ENCODE results near the gene INPP1.

INPP1 gene

DNA sequence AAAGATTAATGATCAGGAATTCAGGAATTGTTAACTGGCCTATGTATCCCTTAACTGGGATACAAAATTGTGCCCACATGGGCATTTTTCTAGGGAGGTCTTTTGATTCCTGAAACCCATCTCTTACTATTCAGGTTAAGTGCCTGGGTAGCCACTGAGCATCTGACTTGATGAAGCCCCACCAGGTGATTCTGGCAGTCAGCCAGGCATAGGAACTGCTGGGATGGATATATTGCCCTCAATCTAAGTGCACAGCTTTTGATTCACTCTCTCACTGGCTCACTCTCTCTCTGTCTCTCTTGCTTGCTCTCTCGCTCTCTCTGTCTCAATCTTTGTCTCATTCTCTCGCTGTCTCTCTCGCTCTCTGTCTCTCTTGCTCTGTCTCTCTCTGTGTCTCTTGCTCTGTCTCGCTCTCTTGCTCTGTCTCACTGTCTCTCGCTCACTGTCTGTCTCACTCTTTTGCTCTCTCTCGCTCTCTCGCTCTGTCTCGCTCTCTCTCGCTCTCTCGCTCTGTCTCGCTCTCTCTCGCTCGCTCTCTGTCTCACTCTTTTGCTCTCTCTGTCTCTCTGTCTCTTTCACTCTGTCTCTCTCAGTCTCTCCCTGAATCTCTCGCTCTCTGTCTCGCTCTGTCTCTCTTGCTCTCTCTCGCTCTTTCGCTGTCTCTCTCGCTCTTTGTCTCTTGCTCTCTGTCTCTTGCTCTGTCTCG lies 22.3 kb downstream of the INPP1 start:
- DNase-seq = no peak

DNA sequence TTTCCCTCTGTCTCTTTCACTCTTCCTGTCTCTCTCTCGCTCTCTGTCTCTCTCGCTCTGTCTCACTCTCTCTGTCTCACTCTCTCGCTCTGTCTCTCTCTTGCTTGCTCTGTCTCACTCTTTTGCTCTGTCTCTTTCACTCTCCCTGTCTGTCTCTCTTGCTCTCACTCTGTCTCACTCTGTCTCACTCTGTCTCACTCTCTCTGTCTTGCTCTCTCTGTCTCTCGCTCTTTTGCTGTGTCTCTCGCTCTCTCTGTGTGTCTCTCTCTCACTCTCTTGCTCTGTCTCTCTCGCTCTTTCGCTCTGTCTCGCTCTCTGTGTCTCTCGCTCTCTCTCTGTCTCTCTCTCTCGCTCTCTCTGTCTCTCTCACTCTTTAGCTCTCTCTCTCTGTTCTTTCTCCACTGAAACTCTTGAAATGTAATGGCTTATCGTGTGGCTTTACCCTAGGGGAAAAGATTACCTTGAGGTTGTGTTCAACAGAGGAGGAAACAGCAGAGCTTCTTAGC lies 22.9 kb downstream of the INPP1 start:
- DNase-seq = no peak

DNA sequence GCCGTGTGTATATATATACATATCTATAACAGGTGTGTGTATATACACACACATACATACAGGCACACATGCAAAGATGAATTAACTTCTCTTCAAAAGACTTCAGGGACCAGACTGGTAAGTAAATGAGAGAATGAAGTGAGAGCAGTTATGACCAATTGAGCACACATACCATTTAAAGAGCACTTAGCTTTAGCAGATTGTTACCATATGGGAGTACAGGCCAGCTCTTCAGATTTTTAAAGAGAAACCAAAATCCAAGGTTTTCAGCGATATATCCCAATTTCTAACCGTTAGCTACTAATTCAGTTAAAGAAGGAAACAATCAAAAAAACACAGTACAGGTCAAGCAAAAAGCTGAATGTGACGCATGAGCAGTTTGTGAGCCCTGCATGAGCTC lies 23.7 kb downstream of the INPP1 start:
- DNase-seq = no peak

DNA sequence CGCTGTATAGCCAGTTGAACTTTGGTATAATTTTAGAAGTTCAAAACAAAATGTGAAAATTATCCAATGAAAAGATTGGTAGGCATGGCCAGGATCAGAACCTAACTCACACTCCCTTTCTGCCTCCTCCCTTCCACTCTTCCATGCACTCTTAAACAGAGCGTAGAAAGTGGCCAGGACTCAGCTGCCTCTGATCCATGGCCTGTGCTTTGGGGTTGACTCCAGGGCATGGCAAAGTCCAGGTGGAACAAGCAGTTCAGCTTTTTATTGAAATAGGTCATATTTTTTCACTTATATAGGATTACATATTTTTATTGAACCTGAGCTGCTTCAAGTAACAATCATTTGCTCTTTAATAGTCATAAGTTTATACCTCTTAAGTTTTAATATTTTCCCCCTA lies 26.2 kb downstream of the INPP1 start:
- no peak for DNase-seq

DNA sequence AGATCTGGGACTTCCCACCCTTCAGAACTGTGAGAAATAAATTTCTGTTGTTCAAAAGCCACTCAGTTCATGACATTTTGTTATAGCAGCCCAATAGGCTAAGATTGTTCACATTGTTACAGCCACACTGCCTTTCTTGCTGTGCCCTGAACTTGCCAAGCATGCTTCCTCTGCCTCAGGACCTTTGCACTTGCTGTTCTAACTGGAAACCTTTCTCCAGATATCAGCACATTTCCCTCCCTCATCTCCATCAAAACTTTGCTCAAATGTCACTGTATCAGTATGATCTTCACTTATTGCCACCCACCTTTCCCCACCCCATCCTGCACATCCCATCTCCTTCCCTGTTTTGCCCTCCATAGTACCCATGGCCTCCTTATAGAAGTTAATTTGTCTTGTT lies 32.7 kb downstream of the INPP1 start:
- DNase-seq = no peak

DNA sequence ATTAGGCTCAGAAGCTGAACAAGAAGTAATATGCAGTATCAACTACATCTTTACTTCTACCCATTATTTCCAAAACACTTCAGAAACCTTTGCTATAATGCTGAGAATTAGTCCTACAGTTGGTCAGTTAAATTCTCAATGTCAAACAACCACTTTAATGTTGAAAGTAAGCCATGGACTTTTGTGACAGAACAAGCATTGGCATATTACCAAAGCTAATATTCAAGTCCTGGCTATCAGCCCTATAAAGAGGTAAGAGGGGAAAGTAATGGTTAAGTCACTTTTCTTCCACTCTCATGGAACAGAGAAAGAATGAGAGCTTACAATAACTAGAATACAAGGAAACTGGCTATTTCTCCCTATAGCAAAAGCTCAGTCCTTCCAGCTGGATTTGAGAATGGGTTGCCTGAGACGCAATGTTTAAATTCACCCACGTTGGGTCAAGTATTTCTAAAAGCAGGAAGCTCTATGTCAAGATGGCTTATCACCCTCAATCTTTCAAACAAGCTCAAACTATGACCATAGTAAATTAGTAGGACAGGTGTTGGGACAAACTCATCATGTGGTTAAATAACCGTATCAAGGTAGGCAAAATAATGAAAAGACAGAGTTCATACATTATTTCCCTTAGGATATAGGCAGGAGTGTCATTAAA lies 33.3 kb downstream of the INPP1 start:
- DNase-seq = no peak

DNA sequence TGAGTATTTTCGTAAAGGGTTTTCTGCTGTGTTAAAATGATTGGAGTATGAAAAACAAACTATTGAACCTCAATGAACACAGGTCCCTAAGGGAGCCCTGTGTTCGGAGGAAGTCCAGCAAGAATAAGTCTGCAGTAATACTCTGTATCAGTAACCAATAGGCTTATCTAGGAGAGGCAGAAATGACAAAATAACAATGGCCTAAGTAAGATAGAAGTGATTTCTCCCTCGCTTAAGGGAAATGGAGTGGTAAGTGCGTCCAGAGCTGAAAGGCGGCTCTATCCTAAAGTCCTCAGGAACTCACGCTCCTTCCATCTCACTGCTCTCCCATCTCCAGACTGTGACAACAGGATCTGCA lies 35.5 kb downstream of the INPP1 start:
- DNase-seq = no peak

DNA sequence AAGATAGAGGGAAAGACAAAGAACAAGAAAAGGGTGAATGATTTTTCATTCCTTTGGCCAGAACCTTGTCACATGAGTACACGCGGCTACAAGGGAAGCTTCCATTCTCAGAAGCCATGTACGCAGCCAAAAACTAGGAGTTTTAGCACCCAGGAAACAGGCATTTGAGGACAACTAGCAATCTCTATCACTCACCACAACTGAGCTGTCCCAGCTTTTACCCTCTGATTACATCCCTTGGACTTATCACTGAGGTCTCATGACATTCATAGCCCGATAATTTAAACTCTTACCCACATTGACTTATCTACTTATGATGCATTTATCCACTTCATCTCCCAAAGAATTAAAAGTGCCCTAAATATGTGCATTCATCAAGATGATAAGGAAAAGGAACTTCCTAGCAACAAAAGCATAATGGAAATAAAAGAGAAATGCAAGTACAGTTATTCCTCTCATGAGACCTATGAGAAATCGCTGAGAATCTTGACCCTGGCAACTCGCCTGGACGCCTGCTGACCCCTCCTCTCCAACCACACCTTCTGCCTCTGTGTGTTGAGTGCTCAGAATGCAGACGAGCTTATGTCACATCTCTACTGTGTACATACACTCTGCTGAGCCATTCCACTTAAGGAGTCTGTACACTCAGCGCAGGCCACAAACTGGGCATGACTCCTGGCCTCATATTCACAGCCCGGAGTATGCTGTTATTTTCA lies 36.0 kb downstream of the INPP1 start:
- DNase-seq = no peak

DNA sequence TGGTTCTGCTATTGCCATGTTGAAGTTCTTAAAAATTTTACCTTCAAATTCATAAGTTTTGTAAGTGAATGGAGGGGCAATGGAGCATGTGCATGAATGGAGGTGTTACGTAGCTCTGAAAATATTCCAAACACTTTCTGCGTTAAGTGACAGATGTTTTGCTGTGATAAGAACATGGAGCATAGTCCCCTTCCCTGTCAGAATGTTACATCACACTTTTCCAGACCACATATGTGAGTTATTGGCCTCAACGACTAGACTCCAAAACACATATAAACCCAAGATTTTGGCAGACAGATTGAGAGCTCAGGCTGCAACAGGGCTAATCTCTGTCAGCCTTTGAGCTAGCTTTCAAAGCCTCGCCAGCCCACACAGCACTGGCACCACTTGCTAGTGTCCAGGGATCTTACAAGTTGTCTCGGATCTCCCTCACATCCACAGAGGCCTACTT lies 37.6 kb downstream of the INPP1 start:
- DNase-seq = no peak

DNA sequence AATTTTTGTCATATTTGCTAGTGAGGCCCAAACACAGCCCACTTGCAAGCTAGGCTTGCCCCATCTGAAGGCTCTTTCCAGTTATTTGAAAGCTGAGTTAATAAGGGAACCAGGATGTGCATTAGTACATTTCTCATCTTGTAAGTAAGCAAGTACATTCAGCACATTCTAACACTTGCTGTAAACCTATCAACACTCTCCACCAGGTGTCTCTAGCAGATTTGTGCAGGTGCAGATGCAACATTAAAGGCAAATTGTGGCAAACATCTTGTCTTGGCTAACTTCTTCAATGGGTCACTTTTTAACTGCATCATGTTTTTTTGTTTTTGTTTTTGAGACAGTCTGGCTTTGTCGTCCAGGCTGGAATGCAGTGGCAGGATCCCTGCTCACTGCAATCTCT lies 39.5 kb downstream of the INPP1 start:
- peak; percentile 43 for DNase-seq

DNA sequence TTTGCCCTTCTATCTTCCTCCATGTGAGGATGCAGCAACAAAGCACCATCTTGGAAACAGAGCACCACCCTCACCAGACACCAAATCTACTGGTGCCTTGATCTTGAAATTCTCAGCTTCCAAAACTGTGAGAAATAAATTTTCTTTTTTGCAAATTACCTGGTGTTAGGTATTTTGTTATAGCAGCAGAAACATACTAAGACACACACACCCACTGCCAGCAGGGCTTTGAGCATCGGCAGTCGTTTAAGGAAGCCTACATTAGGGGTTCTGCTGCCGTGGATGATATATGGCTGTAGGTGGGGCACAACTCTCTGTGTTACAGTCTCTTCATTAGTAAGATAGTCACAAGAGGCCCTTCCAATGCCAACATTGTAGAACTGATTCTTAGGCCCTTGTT lies 44.0 kb downstream of the INPP1 start:
- DNase-seq = no peak

DNA sequence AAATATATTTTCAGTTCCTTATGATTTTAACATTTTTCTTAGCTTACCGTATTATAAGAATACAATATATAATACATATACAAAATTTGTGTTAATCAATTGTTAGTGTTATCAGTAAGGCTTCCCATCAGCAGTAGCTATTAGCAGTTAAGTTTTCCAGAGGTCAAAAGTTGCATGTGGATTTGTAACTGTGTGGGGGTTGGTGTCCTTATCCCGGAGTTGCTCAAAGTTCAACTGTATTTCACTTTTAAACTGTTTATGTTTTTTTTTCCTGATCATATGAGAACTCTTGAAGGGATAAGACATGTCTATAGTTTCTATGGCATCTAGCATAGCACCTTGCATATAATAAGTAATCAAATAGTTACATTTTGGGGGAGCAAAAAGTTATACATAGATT lies 52.9 kb downstream of the INPP1 start:
- DNase-seq = no peak

DNA sequence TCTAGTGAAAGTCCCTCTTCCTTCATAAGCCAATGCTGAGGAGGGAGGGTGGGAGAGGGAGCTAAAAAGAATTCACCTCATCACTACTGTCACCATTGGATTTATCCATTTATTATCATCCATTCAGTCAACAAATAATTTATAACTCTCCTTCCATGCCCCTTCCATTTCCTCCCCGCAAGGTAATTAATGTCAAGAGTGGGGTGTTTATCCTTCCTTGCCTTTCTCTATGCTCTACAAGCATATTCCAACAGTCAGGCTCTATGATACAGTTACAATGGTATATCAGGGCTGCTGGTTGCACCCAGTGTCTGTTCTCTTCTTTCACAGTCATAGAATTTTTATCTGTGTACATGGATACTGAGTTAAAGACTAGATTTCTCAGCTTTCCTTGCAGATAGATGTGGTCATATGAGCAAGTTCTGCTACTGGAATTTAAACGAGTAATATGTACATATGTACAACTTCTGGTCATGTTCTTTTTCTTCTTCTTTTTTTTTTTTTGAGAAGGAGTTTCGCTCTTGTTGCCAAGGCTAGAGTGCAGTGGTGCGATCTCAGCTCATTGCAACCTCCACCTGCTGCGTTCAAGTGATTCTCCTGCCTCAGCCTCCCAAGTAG lies 59.7 kb downstream of the INPP1 start:
- DNase-seq = no peak

DNA sequence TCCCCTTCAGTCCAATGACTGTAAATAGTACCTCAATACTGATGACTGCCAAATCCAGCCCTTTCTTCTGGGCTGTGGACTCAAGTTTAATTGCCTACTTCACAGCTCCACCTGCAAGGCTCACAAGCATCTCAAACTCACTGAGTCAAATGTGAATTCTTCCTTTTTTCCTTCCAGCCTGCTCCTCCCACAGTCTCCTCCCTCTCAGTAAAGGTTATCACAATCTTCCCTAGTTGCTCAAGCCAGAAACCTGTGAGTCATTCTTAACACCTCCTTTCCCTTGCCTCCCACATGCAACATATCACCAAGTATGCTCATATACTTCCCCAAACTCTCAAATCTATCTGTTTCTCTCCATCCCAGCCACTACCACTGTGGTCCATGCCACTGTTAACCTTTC lies 61.1 kb downstream of the INPP1 start:
- DNase-seq = no peak

DNA sequence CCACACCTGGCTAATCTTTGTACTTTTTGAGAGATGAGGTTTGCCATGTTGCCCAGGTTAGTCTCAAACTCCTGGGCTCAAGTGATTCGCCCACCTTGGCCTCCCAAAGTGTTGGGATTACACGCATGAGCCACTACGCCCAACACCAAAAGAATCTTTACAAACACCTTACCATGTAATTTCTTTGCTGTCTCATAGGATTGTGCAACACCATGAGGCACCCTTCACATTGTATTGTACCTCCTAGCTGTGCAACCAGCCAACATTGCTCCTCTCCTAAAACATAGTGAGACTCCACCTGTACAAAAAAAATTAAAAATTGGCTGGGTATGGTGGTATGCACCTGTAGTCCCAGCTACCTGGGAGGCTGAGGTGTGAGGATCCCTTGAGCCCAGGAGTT lies 61.7 kb downstream of the INPP1 start:
- DNase-seq = no peak

DNA sequence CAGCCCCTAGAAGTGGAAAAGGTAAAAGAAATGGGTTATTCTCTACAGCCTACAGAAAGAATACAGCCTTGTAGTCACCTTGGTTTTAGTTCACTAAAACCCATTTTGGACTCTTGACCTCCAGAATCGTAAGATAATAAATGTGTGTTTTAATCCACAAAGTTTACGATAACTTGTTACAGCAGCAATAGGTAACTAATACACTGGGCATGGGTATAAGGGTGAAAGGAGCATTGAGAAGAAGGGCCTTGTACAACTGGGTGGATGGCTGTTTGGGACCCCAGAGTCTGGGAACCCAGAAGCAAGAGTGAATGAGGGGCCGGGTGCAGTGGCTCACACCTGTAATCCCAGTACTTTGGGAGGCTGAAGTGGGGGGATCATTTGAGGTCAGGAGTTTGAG lies 62.6 kb downstream of the INPP1 start:
- no peak for DNase-seq

DNA sequence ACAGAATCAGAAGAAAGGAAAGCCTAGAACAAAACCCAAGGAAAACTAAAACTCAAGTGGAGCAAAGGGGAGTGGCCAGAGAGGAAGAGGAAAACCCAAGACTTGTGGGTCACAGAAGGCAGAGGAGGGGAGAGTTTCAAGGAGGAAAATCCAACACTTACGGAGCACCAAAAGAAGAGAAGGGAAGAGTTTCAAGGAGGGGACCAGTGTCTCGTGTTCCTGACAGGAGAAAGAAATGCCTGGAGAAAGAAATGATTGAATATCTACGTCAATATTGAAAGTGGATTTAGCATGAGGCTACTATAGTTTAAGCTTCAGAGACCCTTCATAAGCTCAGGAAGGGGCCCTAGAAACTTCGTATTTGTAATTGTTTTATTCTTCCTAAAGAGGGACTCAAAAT lies 63.4 kb downstream of the INPP1 start:
- no peak for DNase-seq

DNA sequence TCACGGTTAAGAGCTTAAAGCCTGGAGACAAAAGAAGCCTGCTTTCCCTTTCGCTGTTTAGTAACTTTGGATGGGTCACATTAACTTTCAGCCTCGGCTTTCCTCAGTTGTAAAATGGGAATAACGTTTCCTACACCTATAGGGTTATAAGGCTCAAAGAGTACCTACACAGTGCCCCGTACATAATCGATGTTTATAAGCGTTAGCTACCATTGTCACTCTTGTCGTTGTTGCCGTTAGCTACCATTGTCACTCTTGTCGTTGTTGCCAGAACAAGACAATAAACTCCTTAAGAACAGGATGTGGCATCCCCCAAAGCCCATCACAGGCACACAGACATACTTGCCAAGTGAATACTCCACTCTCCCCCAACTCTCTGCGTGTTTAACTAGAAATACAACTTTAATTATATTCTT lies 63.9 kb downstream of the INPP1 start:
- no peak for DNase-seq

DNA sequence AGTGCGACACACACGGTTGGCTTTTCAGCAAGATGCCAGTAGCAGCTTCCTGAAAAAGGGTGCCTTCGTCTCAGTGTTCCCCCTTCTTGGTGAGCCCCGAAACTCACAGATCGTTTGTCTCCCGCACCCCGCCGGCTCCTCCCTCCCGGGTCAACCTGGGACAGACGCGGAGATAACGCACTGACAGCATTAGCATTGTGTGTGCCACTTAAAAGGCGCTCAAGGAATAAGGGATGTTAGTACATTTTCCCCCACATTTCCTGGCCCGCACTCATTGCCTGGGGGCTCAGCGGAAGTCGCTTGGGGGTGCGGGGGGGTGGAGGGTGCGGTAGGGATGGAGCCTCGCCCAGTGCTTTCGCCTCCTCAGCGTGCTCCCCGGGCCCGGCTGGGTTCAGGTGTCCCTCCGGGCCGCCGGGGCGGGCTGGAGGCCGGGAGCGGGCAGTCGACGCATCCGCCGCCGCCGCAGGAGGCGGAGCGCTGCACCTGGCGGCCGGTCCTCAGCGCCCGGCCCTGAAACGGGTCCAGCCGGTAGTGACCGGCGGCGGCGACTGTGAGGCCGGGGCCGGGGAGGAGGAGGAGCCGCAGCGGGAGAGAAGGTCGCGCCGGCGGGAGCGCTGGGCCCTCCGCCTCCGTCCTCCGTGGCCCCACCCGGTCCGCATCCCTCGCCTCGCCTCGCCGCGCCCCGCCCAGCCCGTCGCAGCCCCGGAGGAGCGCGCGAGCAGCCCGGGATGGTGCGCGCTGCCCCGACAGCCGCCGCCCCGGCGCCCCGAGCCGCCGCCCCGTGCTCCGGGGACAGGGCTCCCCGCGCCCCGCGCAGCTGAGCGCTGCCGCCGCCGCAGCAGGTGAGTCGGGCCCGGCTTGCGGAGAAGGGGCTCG lies 64.5 kb downstream of the INPP1 start, which contains the start of gene MFSD6:
MFSD6 (plus strand) TSS at position 694 of the 876 bp plus-strand sequence. CDS start 27,675 bp downstream, outside the sequence.
- DNase-seq = peak; percentile 70

DNA sequence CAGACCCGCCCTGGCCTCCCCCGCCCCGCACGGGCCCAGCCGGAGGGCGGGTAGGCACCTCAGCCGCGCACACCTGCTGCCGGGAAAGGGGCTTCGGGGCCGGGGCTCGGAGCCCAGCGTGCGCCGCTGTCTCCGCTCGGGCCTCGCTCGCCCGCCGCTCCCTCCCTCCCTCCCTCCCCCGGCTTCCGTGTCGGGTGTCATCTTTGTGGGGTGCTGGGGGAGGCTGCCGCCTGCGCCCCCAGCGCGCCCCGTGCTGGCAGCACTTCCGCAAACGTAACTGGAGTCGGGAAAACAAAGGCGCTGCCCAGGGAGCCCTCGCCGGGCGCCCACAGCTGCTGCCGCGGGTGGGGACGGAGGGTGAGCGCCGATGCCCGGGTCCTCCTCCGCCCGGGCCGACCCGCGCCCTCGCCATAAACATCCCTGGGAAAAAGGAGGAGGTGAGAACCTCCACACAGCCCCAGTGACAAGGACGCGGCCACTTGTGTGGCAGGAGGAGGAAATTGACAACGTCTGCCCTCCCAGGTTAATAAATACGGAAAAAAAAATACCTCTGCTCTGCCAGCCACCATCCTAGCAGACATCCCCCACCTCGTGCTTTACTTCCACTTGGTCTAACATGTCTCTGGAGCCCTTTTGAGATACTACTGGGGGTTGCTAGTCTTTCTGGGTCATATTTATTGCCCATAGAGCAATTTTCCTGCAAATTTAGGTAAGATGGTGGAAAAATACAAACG lies 65.3 kb downstream of the INPP1 start:
- peak; percentile 83 for DNase-seq

DNA sequence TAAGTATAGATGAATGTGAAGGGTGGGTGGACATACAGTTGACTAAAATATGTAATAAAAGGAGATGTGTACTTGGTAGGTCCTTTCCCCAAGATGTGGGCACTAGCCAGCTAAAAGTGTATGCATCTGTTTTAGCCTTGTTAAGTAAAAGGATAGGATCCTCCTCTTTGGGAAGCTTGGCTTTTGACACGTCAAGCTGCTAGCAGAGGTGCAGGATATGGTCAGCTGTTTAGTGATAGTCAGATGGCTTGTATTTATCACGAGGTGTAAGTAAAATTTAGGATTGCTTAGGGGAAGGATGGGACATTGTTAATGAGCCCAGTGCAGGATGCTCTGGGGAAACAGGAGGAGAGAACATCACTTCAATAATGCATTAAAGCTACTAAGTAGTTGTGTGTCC lies 66.2 kb downstream of the INPP1 start:
- no peak for DNase-seq

DNA sequence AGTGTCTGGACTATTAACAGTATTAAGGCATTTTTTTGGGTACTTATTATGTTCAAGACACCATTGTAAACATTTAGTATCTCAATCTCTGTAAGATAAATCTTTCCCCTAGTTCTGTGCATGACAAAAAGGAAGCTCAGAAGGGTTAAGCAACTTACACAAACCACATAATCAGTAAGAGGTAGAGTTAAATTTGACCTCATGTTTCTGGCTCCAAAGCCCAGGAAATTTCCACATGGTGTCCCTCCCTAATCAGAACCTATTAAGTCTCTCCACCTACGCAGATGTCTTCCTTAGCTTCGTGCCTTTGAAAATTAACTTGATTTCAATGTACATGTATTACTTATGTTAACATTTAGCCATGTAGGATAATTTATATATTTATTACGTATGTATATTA lies 66.8 kb downstream of the INPP1 start:
- DNase-seq = no peak

All from CD4-positive, alpha-beta T cell treated with Interleukin-17A for 4 hours (primary cell).